ENCODE data around the gene CDC16. TPM values are rescaled to one million over a fixed set of nuclear protein-coding genes. Genes with fewer than 3 reads are reported as not detected.

CDC16 gene
- total RNA-seq, 6 experiments from 2014 or later, result 73.0 to 90.1 (median 82.3) TPM

GRCh38 chr13:114235697-114236096 is 1.0 kb downstream of the CDC16 start:
- DNase-seq, result no peak
- H3K27ac Mint-ChIP-seq, result peak overlapping the region; percentile 80

GRCh38 chr13:114236227-114236626 is 1.5 kb downstream of the CDC16 start:
- peak overlapping the region; percentile 80 for H3K27ac Mint-ChIP-seq
- H3K4me3 Mint-ChIP-seq, result peak overlapping the region; percentile 90
- no peaks in the 10 kb centered on the region; the same call in 1 of the 2 replicates for H3K27me3 Mint-ChIP-seq (ENCODE audit: insufficient read depth)
- peaks cover 19% of the 10 kb centered on the region for H3K4me1 Mint-ChIP-seq (ENCODE audit: low read depth)
- no peaks in the 10 kb centered on the region for H3K9me3 Mint-ChIP-seq
- no peak for TF ChIP-seq CTCF (IDR thresholded peaks at IDR 0.05)
- peaks cover 29% of the 10 kb centered on the region for H3K36me3 Mint-ChIP-seq (ENCODE audit: low read depth)
- DNase-seq, result no peak

More at GRCh38 chr13:114235697-114236096, 1.0 kb downstream of the CDC16 start:
- H3K4me1 Mint-ChIP-seq (ENCODE audit: low read depth), result peaks cover 18% of the 10 kb centered on the region
- peaks cover 23% of the 10 kb centered on the region for H3K36me3 Mint-ChIP-seq (ENCODE audit: low read depth)
- H3K9me3 Mint-ChIP-seq, result no peaks in the 10 kb centered on the region
- peak overlapping the region; percentile 90 for H3K4me3 Mint-ChIP-seq
- no peaks in the 10 kb centered on the region; the same call in 1 of the 2 replicates for H3K27me3 Mint-ChIP-seq (ENCODE audit: insufficient read depth)
- TF ChIP-seq CTCF (IDR thresholded peaks at IDR 0.05), result no peak

GRCh38 chr13:114237415-114238112 is 2.9 kb downstream of the CDC16 start:
- peaks cover 42% of the 10 kb centered on the region for H3K36me3 Mint-ChIP-seq (ENCODE audit: low read depth)

GRCh38 chr13:114241918-114242317 is 7.2 kb downstream of the CDC16 start:
- Mint-ChIP-seq H3K36me3 (ENCODE audit: low read depth) (peaks cover 69% of the 10 kb centered on the region), H3K4me3 (no peak overlapping the region), H3K4me1 (ENCODE audit: low read depth) (peaks cover 23% of the 10 kb centered on the region), H3K27me3 (ENCODE audit: insufficient read depth) (no peaks in the 10 kb centered on the region; the same call in 1 of the 2 replicates), H3K27ac (peak overlapping the region; percentile 33; the same call in 1 of the 2 replicates), H3K9me3 (no peaks in the 10 kb centered on the region)
- no peak for DNase-seq
- no peak for TF ChIP-seq CTCF (IDR thresholded peaks at IDR 0.05)

More at GRCh38 chr13:114237415-114238112, 2.9 kb downstream of the CDC16 start:
- no peaks in the 10 kb centered on the region; the same call in 1 of the 2 replicates for H3K27me3 Mint-ChIP-seq (ENCODE audit: insufficient read depth)
- TF ChIP-seq CTCF (IDR thresholded peaks at IDR 0.05), result no peak
- peak overlapping the region; percentile 28; the same call in 1 of the 2 replicates for H3K4me3 Mint-ChIP-seq
- DNase-seq, result no peak
- H3K9me3 Mint-ChIP-seq, result no peaks in the 10 kb centered on the region
- H3K27ac Mint-ChIP-seq, result peak overlapping the region; percentile 60
- peaks cover 23% of the 10 kb centered on the region for H3K4me1 Mint-ChIP-seq (ENCODE audit: low read depth)

GRCh38 chr13:114243971-114244370 is 9.3 kb downstream of the CDC16 start:
- H3K27ac Mint-ChIP-seq, result no peak overlapping the region; the same call in 1 of the 2 replicates
- TF ChIP-seq CTCF (IDR thresholded peaks at IDR 0.05), result no peak
- no peaks in the 10 kb centered on the region for H3K9me3 Mint-ChIP-seq
- peaks cover 67% of the 10 kb centered on the region for H3K36me3 Mint-ChIP-seq (ENCODE audit: low read depth)
- DNase-seq, result no peak
- H3K4me3 Mint-ChIP-seq, result no peak overlapping the region
- H3K27me3 Mint-ChIP-seq (ENCODE audit: insufficient read depth), result no peaks in the 10 kb centered on the region; the same call in 1 of the 2 replicates
- H3K4me1 Mint-ChIP-seq (ENCODE audit: low read depth), result peaks cover 35% of the 10 kb centered on the region

All from HFFc6 (cell line).